Upper lobe of right lung (tissue), 1 donor: ENCODE measurements around the gene AFDN. TPM values are rescaled to one million over a fixed set of nuclear protein-coding genes. Genes with fewer than 3 reads are reported as not detected.

ENCODE experiments used
- ATAC-seq: fragments of 200-7000 bp; cut with Tn5 transposase; one replicate; pipeline ENCODE4 v1.9.1; 2020; ENCODE audit warnings: mild to moderate bottlenecking, moderate library complexity
- DNase-seq: peaks from one replicate; pipeline ENCODE4 v3.0.0-alpha.2; 2020
- H3K27ac ChIP-seq: fragments of 200-600 bp; one replicate; pipeline ENCODE4 v1.8.0; 2022
- H3K27me3 ChIP-seq: fragments of 200-600 bp; one replicate; pipeline ENCODE4 v1.8.0; 2022; ENCODE audit warnings: mild to moderate bottlenecking
- H3K36me3 ChIP-seq: fragments of 200-600 bp; one replicate; pipeline ENCODE4 v1.8.0; 2022
- H3K4me1 ChIP-seq: fragments of 200-600 bp; one replicate; pipeline ENCODE4 v1.8.0; 2022
- H3K4me3 ChIP-seq: fragments of 200-600 bp; one replicate; pipeline ENCODE4 v1.8.0; 2022; ENCODE audit warnings: mild to moderate bottlenecking
- H3K9me3 ChIP-seq: fragments of 200-600 bp; one replicate; pipeline ENCODE4 v1.8.0; 2022
- CTCF ChIP-seq: fragments of 200-600 bp; IDR thresholded peaks from one replicate; pipeline ENCODE4 v1.8.0; 2022; ENCODE audit warnings: antibody characterized with exemption
- intact Hi-C: fragments of 100-400 bp; cut with DNase I; formaldehyde crosslinking; loops from one replicate; pipeline ENCODE4 v1.11.0; 2022
- total RNA-seq: library from RNA; stranded (reverse); fragmentation: NEBNext Ultra II Directional; extraction: Animal tissue kit (Norgen Biotek cat#: 25700); gene quantifications from one replicate; pipeline ENCODE4 v1.2.1, GENCODE V29; 2021
- donor health status: DM: no; HTN: yes; CAD: no; lungs with severe emphysema.

Gene AFDN
- total RNA-seq, 1 donor from 2014 or later: 179 TPM

- no peak for TF ChIP-seq CTCF
- H3K4me1 ChIP-seq: no peaks in the 10 kb centered on the region
- no peaks in the 10 kb centered on the region for H3K27me3 ChIP-seq
- no peak overlapping the region for H3K27ac ChIP-seq
- H3K36me3 ChIP-seq: no peaks in the 10 kb centered on the region
- H3K4me3 ChIP-seq: no peak overlapping the region
- no peak for ATAC-seq
- intact Hi-C loops: no loop called here
- no peaks in the 10 kb centered on the region for H3K9me3 ChIP-seq
- peak; percentile 43 for DNase-seq
These were observed 160.9 kb downstream of the AFDN start for GRCh38 chr6:167987396-167988153.

- Histone ChIP-seq H3K27ac (no peak overlapping the region), H3K36me3 (no peaks in the 10 kb centered on the region), H3K27me3 (no peaks in the 10 kb centered on the region), H3K9me3 (no peaks in the 10 kb centered on the region), H3K4me1 (no peaks in the 10 kb centered on the region), H3K4me3 (no peak overlapping the region)
- no peak for TF ChIP-seq CTCF
- no peak for DNase-seq
- intact Hi-C loops: no loop called here
- ATAC-seq: no peak
These were observed 161.4 kb downstream of the AFDN start for GRCh38 chr6:167988154-167988495.

GRCh38 chr6:167988945-167989841 lies 162.5 kb downstream of the AFDN start:
- no peak for TF ChIP-seq CTCF
- H3K27ac ChIP-seq: no peak overlapping the region
- no peaks in the 10 kb centered on the region for H3K4me1 ChIP-seq
- no peak overlapping the region for H3K4me3 ChIP-seq
- DNase-seq (peak; percentile 62), ATAC-seq (no peak)
- no peaks in the 10 kb centered on the region for H3K9me3 ChIP-seq
- H3K27me3 ChIP-seq: no peaks in the 10 kb centered on the region
- no peaks in the 10 kb centered on the region for H3K36me3 ChIP-seq
- intact Hi-C loops: no loop called here

- TF ChIP-seq CTCF: no peak
- DNase-seq (peak; percentile 56), ATAC-seq (no peak)
- no peak overlapping the region for H3K4me3 ChIP-seq
- no peaks in the 10 kb centered on the region for H3K9me3 ChIP-seq
- intact Hi-C loops: no loop called here
- H3K27ac ChIP-seq: no peak overlapping the region
- H3K36me3 ChIP-seq: no peaks in the 10 kb centered on the region
- no peaks in the 10 kb centered on the region for H3K27me3 ChIP-seq
- no peaks in the 10 kb centered on the region for H3K4me1 ChIP-seq
These were observed 163.6 kb downstream of the AFDN start for GRCh38 chr6:167990016-167990945.

GRCh38 chr6:167993169-167993568 lies 166.5 kb downstream of the AFDN start:
- Histone ChIP-seq H3K9me3 (no peaks in the 10 kb centered on the region), H3K27ac (no peak overlapping the region), H3K27me3 (no peaks in the 10 kb centered on the region), H3K4me3 (no peak overlapping the region), H3K4me1 (no peaks in the 10 kb centered on the region), H3K36me3 (no peaks in the 10 kb centered on the region)
- ATAC-seq (peak; percentile 35), DNase-seq (peak; percentile 60)
- intact Hi-C loops: no loop called here
- no peak for TF ChIP-seq CTCF
